SKM-1 treated with dmso at 0.1 percent for 144 hours (cell line): ENCODE data around the gene PRND.
"Not testable (repeated sequence)": the region's sequence is repeated elsewhere in the genome, so short reads cannot be mapped to it uniquely, and the experiment has no call there.

Experiments used
- DNase-seq: peaks from one replicate; lab custom pipeline; 2025; ENCODE audit not compliant: unreplicated experiment; lab: John Stamatoyannopoulos, UW

Gene PRND

DNA sequence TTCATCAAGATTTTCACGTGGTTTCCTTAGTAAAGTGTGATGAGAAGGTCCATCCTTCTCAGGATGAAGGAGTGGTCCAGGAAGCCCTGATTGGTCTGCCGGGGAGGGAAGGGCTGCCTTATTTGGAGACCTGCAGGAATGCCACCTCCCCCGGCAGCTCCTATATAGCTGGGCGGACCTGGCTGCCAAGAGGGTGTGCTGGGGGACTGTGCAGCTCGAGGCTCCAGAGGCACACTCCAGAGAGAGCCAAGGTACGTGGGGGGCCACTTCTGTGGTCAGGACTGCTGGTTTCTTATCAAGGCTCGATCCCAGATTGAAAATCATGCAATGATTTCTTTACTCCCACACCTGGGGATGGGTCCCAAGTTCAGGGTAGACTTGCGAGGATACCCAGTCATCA lies at the start of gene PRND:
Gene PRND (plus strand): TSS at position 191 of the 400 bp plus-strand sequence. CDS start 2,643 bp downstream, outside the sequence.
- DNase-seq: no peak

- no peak for DNase-seq
Measured at GRCh38 chr20:4672948-4673347, 48.8 kb upstream of the PRND start.

- no peak for DNase-seq
Measured at GRCh38 chr20:4673371-4674001, 48.2 kb upstream of the PRND start.

DNA sequence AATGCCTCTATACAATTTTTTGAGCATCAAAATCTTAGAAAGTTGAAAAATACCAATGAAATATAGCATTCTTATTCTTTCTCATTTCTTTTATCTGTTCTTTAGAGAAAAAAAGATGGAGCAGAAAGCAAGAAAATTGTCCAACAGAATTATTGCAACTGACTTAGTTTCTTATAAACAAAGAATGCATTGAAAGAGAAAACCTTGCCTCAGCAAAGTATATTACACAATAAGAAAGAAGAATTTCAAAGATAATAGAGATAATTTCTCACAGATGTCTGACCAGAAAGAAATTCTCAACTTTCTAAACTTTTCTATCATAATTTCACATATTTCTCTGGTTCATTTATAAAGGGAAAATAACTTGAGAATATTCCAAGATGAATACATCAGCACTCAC lies 47.0 kb upstream of the PRND start:
- no peak for DNase-seq

- no peak for DNase-seq
Measured at GRCh38 chr20:4677846-4678245, 43.9 kb upstream of the PRND start.

DNA sequence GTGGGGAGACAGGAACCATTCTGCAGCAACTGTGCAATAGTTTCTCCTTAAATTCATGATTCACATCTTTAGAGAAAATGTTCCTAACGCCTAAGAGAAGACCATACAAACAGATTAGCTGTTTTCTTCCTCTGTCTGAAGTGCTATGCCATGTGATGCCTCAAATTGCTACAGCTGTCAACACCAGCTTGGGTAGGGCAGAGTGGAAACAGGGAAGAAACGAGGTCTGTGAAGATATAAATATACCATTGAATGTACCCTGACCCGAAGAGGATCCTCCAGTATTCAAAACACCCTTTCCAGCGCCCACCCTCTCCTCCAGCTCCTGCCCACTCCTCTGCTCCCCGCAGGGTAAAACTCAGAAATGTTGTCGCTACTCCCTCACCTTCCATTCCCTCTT lies 40.3 kb upstream of the PRND start:
- no peak for DNase-seq

DNA sequence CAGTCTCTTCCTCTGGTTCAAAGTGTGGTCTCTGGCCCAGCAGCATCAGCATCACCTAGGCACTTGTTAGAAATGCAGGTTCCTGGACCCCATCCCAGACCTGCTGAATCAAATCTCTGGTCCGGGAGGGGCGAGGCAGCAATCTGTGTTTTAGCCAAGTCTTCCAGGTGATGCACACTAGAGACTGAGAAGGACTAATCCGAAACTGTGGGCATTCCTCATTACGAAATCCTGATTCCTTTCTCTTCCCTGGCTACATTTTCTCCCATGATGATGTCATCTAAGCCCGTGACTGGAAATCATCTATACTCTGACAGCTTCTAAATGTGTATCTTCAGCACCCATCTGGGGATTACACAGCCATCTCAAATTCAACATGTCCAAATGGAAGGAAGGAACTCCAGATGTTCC lies 39.7 kb upstream of the PRND start:
- DNase-seq: no peak

DNA sequence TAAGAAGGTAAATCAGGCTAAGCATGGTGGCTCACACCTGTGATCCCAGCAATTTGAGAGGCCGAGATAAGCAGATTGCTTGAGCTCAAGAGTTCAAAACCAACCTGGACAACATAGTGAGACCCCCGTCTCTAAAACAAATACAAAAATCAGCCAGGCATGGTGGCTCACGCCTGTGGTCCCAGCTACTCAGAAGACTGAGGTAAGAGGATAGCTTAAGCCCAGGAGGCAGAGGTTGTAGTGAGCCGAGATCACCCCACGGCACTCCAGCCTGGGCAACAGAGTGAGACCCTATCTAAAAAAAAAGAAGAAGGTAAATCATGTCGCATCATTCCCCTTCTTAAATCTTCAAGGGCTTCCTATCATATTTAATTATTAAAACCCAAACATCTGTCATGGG lies 39.0 kb upstream of the PRND start:
- no peak for DNase-seq

DNA sequence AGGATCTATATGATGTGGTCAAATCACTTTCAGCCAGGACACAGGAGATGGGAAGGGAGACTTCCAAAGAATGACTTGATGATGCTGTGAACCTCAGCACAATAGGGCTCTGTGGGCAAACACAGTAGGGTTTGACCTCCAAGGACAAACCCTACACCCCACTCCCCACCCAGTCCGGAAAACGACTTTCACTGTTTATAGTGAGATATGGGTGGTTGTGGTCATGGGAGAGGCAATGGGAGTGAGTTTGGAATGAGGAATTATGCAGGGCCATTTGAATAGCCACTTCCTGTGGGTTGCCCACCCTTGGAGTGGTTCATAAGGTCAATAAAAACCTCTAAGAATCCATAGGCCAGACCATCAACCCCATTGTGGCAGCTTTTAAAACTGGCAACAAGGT lies 38.4 kb upstream of the PRND start:
- DNase-seq: no peak

- DNase-seq: no peak
Measured at GRCh38 chr20:4684837-4685413, 36.8 kb upstream of the PRND start.

GRCh38 chr20:4685923-4686221 lies 35.8 kb upstream of the PRND start:
- no peak for DNase-seq

DNA sequence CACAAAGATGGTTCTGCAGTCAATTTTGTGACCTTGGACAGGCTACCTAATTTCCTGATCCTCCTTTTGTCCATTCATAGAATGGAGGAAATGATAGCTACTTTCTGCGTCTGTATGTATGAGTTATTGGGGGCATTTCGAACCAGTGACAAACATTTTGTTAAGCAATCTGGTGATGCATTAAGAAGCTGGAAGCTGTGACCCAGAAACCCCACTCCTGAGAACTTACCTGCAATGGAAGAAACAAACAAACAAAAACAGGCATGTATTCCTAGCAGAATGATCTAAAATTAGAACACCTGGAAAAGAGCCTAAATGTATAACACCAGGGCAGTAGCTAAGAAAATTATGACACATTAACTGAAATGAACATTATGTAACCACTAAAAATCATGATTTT lies 33.4 kb upstream of the PRND start:
- DNase-seq: no peak

- no peak for DNase-seq
Measured at GRCh38 chr20:4689220-4689619, 32.5 kb upstream of the PRND start.

DNA sequence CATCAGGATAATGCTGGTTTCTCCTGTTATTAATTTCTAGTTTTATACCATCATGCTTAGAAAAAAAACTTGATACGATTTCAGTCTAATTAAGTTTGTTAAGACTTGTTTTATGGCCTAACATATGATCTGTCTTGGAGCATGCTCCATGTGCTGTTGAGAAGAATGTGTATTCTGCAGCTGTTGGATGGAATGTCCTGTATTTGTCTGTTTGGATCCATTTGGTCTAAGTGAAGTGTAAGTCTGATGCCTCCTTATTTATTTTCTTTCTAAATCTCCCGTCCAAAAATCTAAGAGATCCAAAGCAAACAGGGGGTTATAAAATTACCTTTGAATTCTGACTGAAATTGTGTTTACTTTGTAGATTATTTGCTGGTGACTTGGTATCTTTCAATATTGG lies 30.0 kb upstream of the PRND start:
- DNase-seq: no peak

- no peak for DNase-seq
Measured at GRCh38 chr20:4694076-4694475, 27.6 kb upstream of the PRND start.

DNA sequence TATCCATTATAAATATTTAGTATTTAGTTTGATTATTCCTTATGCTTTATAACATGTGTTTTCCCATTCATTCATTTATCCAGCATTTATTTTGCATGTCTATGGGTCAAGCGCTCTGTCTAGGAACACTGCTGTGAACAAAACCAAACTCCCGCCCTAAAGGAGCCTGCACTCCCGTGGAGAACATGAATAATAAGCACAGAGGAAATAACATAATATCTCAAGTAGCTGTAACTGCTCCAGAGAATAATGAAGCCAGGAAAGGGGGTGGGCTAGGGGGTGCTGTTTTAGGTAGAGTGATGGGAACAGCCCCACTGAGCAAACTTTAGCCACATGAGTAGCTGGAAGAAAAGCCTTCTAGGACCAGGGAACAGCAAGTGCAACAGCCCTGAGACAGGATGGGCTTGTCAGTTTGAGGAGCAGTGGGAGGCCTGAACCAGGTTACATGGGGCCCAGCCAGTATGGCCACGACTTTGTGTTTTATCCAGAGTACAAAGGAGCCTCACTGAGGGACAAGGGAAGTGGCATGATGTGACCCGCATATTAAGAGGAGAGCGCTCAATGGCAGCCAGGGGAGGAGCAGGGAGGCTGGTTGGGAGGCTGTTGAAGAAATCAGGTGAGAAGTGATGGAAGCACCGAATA lies 24.4 kb upstream of the PRND start:
- no peak for DNase-seq

DNA sequence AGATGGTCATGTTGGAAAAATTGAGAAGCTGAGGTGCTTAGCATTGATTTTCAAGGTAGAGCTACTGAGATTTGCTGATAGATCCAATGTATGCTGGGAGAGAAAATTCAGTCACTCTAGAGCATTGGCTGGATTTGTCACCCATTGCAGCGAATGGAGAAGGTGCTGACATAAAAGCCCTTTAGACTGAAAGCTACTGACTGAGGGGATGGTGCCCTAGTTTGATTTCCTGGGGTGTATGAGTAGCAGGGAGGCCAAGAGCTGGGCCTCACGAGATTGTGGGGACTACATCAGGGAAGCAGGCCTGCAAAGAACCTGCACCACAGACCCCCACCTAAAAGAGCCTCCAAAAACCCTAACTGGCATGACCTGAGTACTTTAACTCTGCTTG lies 23.9 kb upstream of the PRND start:
- DNase-seq: no peak

- no peak for DNase-seq
Measured at GRCh38 chr20:4699216-4699615, 22.5 kb upstream of the PRND start.

DNA sequence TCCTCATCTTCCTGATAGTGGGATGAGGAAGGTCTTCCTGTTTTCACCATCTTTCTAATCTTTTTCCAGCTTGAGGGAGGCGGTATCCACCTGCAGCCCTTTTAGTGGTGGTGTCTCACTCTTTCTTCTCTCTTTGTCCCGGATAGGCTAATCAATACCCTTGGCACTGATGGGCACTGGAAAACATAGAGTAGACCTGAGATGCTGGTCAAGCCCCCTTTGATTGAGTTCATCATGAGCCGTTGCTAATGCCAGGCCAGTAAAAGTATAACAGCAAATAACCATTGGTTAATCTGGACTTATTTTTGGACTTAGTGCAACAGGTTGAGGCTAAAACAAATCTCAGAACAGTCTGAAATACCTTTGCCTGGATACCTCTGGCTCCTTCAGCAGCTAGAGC lies 21.8 kb upstream of the PRND start:
- DNase-seq: no peak

DNA sequence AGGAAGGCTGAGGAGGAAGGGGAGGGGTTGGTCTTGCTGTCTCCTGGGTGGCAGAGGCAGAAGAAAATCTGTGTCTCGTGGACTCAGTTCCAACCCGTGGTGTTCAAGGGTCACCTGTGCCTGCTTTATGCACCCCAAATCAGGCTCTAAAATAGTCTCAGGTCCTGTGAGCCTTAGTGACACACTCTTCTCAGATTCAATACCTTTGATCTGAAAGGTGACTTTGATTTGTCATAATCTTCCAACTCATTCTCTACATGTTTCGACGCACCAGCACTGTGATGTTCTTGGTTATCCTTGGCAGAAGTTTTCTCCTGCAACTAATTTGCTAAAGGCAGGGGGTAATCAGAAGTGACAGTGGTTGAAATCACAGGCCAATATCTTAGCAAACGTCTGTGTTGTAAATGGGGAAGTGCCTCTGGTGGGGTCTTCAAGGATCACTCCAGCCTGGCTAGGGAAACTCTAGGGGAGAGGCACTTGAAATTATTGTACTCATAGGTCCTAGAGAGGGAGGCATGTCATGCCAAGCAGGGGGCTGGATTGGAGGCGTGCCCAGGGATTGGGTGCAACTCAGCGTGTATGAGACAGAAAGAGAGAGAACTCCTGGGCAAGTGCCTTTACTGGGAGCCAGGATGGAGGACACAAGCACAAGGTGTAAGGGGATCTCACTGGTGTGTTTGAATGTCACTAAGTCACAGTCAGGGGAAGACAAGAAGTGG lies 19.0 kb upstream of the PRND start:
- no peak for DNase-seq

DNA sequence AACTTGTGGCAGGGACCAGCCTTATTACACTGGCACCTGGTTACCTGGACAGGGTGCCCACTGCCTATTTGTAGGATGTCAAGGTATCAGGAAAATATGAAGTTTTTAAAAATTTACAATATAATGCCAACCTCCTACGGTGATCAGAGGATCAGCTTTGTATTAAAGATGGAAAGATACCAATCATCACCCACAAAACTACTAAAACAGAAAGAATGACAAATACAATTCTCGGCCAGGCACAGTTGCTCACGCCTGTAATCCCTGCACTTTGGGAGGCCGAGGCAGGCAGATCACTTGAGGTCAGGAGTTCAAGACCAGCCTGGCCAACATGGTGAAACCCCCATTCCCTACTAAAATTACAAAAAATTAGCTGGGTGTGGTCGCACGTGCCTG lies 18.4 kb upstream of the PRND start:
- no peak for DNase-seq

GRCh38 chr20:4706941-4707340 lies 14.8 kb upstream of the PRND start:
- not testable (repeated sequence) for DNase-seq
